SK-N-SH treated with all-trans-retinoic acid at 6 μM for 48 hours (cell line): Measurements from ENCODE around the gene PRR5L.

ENCODE experiments used
- ARNTL ChIP-seq: fragments of 450-650 bp; formaldehyde crosslinking; IDR thresholded peaks from 2 replicates; pipeline ENCODE4 v1.5.0; 2020; ENCODE audit warnings: low read depth, mild to moderate bottlenecking, moderate library complexity, borderline replicate concordance
- RARB ChIP-seq: fragments of 250-450 bp; sonication (Bioruptor Pico); IDR thresholded peaks from 2 replicates; pipeline ENCODE4 v1.8.0; 2021; ENCODE audit warnings: mild to moderate bottlenecking, moderate library complexity
- SNAI2 ChIP-seq: fragments of 250-450 bp; sonication (Bioruptor Pico); IDR thresholded peaks from 2 replicates; pipeline ENCODE4 v1.5.0; 2020; ENCODE audit warnings: mild to moderate bottlenecking, moderate library complexity
- ZFP3 ChIP-seq: fragments of 250-450 bp; sonication (Bioruptor Pico); IDR thresholded peaks from 2 replicates; pipeline ENCODE4 v1.5.0; 2020; ENCODE audit warnings: mild to moderate bottlenecking, moderate library complexity
- ZFP30 ChIP-seq: fragments of 450-650 bp; formaldehyde crosslinking; IDR thresholded peaks from 2 replicates; pipeline ENCODE4 v1.5.0; 2022; ENCODE audit warnings: mild to moderate bottlenecking, moderate library complexity
- TF ChIP-seq, protein P1 (sequence below): fragments of 250-450 bp; sonication (Bioruptor Pico); IDR thresholded peaks from 2 replicates; pipeline ENCODE4 v1.8.0; 2021; ENCODE audit warnings: low read depth, mild to moderate bottlenecking, moderate library complexity, borderline replicate concordance
- TF ChIP-seq, protein P2 (sequence below): fragments of 250-450 bp; sonication (Bioruptor Pico); IDR thresholded peaks from 2 replicates; pipeline ENCODE4 v1.8.0; 2020; ENCODE audit warnings: mild to moderate bottlenecking, moderate library complexity, borderline replicate concordance

DNA sequence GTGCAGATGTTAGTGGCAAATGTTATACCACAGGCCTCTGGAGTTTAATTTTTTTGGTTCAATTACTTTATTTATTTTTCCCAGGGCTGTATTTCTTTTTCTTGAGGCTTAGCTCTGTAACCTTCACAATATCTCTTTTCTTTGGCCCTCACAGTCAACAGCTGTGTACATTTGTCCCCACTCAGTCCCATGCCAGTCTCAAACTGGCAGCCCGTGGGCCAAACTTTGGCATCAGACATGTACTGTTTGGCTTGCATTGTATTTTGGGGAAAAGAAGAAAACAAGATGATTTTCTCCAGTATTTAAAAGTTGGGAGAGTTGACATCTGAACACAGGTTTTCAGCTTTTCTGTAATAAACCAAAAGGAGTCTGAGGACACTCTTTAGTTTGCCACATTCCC is 87.1 kb downstream of the PRR5L start:
- TF ChIP-seq, protein P1, sequence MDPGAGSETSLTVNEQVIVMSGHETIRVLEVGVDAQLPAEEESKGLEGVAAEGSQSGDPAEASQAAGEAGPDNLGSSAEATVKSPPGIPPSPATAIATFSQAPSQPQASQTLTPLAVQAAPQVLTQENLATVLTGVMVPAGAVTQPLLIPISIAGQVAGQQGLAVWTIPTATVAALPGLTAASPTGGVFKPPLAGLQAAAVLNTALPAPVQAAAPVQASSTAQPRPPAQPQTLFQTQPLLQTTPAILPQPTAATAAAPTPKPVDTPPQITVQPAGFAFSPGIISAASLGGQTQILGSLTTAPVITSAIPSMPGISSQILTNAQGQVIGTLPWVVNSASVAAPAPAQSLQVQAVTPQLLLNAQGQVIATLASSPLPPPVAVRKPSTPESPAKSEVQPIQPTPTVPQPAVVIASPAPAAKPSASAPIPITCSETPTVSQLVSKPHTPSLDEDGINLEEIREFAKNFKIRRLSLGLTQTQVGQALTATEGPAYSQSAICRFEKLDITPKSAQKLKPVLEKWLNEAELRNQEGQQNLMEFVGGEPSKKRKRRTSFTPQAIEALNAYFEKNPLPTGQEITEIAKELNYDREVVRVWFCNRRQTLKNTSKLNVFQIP (CRISPR knock-in tag): no peak
- TF ChIP-seq ZFP3 (CRISPR knock-in tag) (no peak), RARB (no peak), ZFP30 (CRISPR knock-in tag) (no peak), ARNTL (CRISPR knock-in tag) (no peak), SNAI2 (CRISPR knock-in tag) (no peak)
- TF ChIP-seq, protein P2, sequence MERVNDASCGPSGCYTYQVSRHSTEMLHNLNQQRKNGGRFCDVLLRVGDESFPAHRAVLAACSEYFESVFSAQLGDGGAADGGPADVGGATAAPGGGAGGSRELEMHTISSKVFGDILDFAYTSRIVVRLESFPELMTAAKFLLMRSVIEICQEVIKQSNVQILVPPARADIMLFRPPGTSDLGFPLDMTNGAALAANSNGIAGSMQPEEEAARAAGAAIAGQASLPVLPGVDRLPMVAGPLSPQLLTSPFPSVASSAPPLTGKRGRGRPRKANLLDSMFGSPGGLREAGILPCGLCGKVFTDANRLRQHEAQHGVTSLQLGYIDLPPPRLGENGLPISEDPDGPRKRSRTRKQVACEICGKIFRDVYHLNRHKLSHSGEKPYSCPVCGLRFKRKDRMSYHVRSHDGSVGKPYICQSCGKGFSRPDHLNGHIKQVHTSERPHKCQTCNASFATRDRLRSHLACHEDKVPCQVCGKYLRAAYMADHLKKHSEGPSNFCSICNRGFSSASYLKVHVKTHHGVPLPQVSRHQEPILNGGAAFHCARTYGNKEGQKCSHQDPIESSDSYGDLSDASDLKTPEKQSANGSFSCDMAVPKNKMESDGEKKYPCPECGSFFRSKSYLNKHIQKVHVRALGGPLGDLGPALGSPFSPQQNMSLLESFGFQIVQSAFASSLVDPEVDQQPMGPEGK (CRISPR knock-in tag): no peak
